Keratinocyte (primary cell): ENCODE measurements around the gene KCNQ2. TPM values are rescaled to one million over a fixed set of nuclear protein-coding genes. Genes with fewer than 3 reads are reported as not detected.

Experiments used
- DNase-seq: peaks from one replicate; pipeline ENCODE4 v3.0.0-alpha.2; 2011; ENCODE audit warnings: low read depth, missing footprints, low spot score
- FAIRE-seq: peaks from 2 replicates; lab custom pipeline; 2011; peaks lifted over from hg19 to GRCh38; lab: Jason Lieb, UNC
- H2AFZ ChIP-seq: 2 replicates; pipeline ENCODE4 v1.6.0; 2012; ENCODE audit warnings: low read length, control low read depth, inconsistent platforms; ENCODE audit not compliant: control insufficient read depth
- H3K27ac ChIP-seq: 2 replicates; pipeline ENCODE4 v1.5.1; 2011; ENCODE audit warnings: low read length; ENCODE audit not compliant: control insufficient read depth, insufficient read depth
- H3K27me3 ChIP-seq: 3 replicates; pipeline ENCODE4 v1.6.0; 2011; ENCODE audit warnings: low read length; ENCODE audit not compliant: control insufficient read depth, insufficient read depth; ENCODE audit errors: extremely low read depth
- H3K36me3 ChIP-seq, 2 experiments: 2 replicates in 1 of 2; 3 replicates in 1 of 2; pipeline ENCODE4 v1.5.1; 2011; ENCODE audit warnings: low read length in 2 of 2, mild to moderate bottlenecking in 1 of 2; ENCODE audit not compliant: control insufficient read depth in 2 of 2, insufficient read depth in 2 of 2; ENCODE audit errors: extremely low read depth in 1 of 2
- H3K4me1 ChIP-seq: 3 replicates; pipeline ENCODE4 v1.5.1; 2011; ENCODE audit warnings: low read length; ENCODE audit not compliant: control insufficient read depth, insufficient read depth; ENCODE audit errors: extremely low read depth
- H3K4me2 ChIP-seq: 3 replicates; pipeline ENCODE4 v1.6.0; 2011; ENCODE audit warnings: low read depth, low read length; ENCODE audit not compliant: control insufficient read depth, insufficient read depth; ENCODE audit errors: extremely low read depth
- H3K4me3 ChIP-seq, 3 experiments: fragments of 200-600 bp in 1 of 3; sonication (generic) in 1 of 3; 2 replicates in 2 of 3; 3 replicates in 1 of 3; pipeline ENCODE4 v1.5.1; 2011 to 2016; ENCODE audit warnings: low read length in 3 of 3, mild to moderate bottlenecking in 3 of 3, control low read depth in 2 of 3, inconsistent platforms in 1 of 3, low read depth in 1 of 3, mixed read lengths in 1 of 3, mixed run types in 1 of 3, moderate library complexity in 1 of 3; ENCODE audit not compliant: control insufficient read depth in 2 of 3, insufficient read depth in 2 of 3; ENCODE audit errors: extremely low read depth in 1 of 3
- H3K79me2 ChIP-seq: 2 replicates; pipeline ENCODE4 v1.6.0; 2012; ENCODE audit warnings: low read length; ENCODE audit not compliant: control insufficient read depth, insufficient read depth
- H3K9ac ChIP-seq: 3 replicates; pipeline ENCODE4 v1.6.0; 2011; ENCODE audit warnings: low read length; ENCODE audit not compliant: control insufficient read depth, insufficient read depth; ENCODE audit errors: extremely low read depth
- H3K9me1 ChIP-seq: 3 replicates; pipeline ENCODE4 v1.6.0; 2011; ENCODE audit warnings: low read length; ENCODE audit not compliant: control insufficient read depth, insufficient read depth; ENCODE audit errors: extremely low read depth
- H3K9me3 ChIP-seq: 2 replicates; pipeline ENCODE4 v1.5.1; 2012; ENCODE audit warnings: low read depth, low read length; ENCODE audit not compliant: control insufficient read depth
- H4K20me1 ChIP-seq: 3 replicates; pipeline ENCODE4 v1.6.0; 2011; ENCODE audit warnings: low read length; ENCODE audit not compliant: control insufficient read depth, insufficient read depth; ENCODE audit errors: extremely low read depth
- EZH2 ChIP-seq: IDR thresholded peaks from one replicate; pipeline ENCODE4 v1.6.1; 2012; ENCODE audit warnings: inconsistent platforms, mild to moderate bottlenecking, low read length, moderate library complexity
- dilution Hi-C: fragments of 300-500 bp; cut with MboI; formaldehyde crosslinking; loops from one replicate; pipeline ENCODE4 v1.7.0; 2020; ENCODE audit warnings: low sequenced_read_pairs; ENCODE audit not compliant: extremely low pct_ligation_motif_present
- polyA plus RNA-seq, 5 experiments: library from polyadenylated mRNA; depleted of rRNA in 3 of 5; stranded (reverse) in 3 of 5; stranded (forward) in 1 of 5; unstranded in 1 of 5; fragments of >200 nt; gene quantifications; 1 replicate in 1 of 5; 2 replicates in 3 of 5; 3 replicates in 1 of 5; pipeline versions ENCODE4 v1.2.1 to v1.2.3, GENCODE V29; 2011 to 2012; ENCODE audit warnings: missing spikeins in 2 of 5, low read depth in 1 of 5, low replicate concordance in 1 of 5
- TF ChIP-seq, protein P1 (sequence below), 3 experiments: IDR thresholded peaks in 1 of 3; conservative IDR thresholded peaks in 1 of 3; optimal IDR thresholded peaks in 1 of 3; 2 replicates in 2 of 3; 3 replicates in 1 of 3; pipeline versions ENCODE3 to v1.5.1; 2011; ENCODE audit warnings: low read length in 3 of 3, mild to moderate bottlenecking in 3 of 3, moderate library complexity in 2 of 3, control low read depth in 1 of 3, inconsistent platforms in 1 of 3; ENCODE audit not compliant: insufficient read depth in 2 of 3; ENCODE audit errors: extremely low read depth in 1 of 3

The KCNQ2 gene
- polyA plus RNA-seq, 1 donor (not counting 4 experiments of a cell fraction or from before 2014, with no cell fraction given), result not detected

DNA sequence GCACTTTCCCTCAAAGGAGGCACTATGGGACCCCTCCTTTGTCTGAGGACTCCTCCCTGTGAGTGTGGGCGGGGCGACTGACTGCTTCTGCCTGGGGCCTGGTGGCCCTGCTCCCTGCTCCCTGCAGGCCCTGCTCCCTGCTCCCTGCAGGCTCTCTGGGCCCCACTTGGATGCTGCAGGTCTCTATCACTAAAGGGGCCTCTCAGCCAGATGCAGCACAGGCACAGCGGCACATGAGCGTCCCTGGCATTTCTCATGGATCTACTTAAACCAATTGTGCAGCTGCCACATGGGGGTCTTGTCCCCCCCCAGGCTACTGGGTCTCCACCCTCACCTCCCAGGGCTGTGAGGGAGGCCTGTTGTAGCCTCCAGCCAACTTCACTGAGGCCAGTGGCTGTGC, 18.6 kb upstream of the KCNQ2 start:
- TF ChIP-seq EZH2, result no peak
- TF ChIP-seq, protein P1, sequence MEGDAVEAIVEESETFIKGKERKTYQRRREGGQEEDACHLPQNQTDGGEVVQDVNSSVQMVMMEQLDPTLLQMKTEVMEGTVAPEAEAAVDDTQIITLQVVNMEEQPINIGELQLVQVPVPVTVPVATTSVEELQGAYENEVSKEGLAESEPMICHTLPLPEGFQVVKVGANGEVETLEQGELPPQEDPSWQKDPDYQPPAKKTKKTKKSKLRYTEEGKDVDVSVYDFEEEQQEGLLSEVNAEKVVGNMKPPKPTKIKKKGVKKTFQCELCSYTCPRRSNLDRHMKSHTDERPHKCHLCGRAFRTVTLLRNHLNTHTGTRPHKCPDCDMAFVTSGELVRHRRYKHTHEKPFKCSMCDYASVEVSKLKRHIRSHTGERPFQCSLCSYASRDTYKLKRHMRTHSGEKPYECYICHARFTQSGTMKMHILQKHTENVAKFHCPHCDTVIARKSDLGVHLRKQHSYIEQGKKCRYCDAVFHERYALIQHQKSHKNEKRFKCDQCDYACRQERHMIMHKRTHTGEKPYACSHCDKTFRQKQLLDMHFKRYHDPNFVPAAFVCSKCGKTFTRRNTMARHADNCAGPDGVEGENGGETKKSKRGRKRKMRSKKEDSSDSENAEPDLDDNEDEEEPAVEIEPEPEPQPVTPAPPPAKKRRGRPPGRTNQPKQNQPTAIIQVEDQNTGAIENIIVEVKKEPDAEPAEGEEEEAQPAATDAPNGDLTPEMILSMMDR (optimal IDR thresholded peaks at IDR 0.05 in 1 of 3, IDR thresholded peaks at IDR 0.05 in 1 of 3, conservative IDR thresholded peaks at IDR 0.05 in 1 of 3; ENCODE audit: extremely low read depth in 1 of 3, insufficient read depth in 2 of 3, low read length in 3 of 3), result no peak
- FAIRE-seq (no peak), DNase-seq (no peak)
- no peaks in the 10 kb centered on the region for H3K4me1 ChIP-seq
- no peaks in the 10 kb centered on the region for H3K79me2 ChIP-seq
- no peak overlapping the region for H3K4me3 ChIP-seq
- H3K4me2 ChIP-seq, result no peak overlapping the region
- peaks cover 27% of the 10 kb centered on the region for H3K27me3 ChIP-seq
- no peaks in the 10 kb centered on the region for H3K9me1 ChIP-seq
- no peak overlapping the region for H2AFZ ChIP-seq
- no peak overlapping the region for H3K9ac ChIP-seq
- dilution Hi-C loops, result no loop called here
- no peaks in the 10 kb centered on the region for H4K20me1 ChIP-seq
- H3K36me3 ChIP-seq, result no peaks in the 10 kb centered on the region
- no peak overlapping the region for H3K27ac ChIP-seq
- H3K9me3 ChIP-seq, result no peaks in the 10 kb centered on the region

DNA sequence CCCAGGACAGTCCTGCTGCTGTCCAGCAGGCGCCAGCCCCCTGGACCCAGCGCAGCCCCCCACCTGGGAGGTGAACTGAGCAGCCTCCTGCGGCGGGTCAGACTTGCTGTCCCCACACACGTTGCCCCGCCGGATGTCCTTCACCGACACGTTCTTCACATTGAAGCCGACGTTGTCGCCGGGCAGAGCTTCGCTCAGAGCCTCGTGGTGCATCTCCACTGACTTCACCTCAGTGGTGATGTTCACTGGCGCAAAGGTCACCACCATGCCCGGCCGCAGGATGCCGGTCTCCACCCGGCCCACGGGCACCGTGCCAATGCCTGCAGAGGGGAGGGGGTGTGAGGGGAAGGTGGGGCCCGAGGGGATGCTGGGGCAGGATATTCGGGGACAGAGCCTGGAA, 18.0 kb upstream of the KCNQ2 start:
- no peaks in the 10 kb centered on the region for H3K9me1 ChIP-seq
- no peaks in the 10 kb centered on the region for H4K20me1 ChIP-seq
- no peak overlapping the region for H3K4me2 ChIP-seq
- no peaks in the 10 kb centered on the region for H3K9me3 ChIP-seq
- H3K9ac ChIP-seq, result no peak overlapping the region
- peaks cover 27% of the 10 kb centered on the region for H3K27me3 ChIP-seq
- dilution Hi-C loops, result no loop called here
- no peaks in the 10 kb centered on the region for H3K79me2 ChIP-seq
- DNase-seq (no peak), FAIRE-seq (no peak)
- no peak overlapping the region for H3K4me3 ChIP-seq
- no peak overlapping the region for H3K27ac ChIP-seq
- H2AFZ ChIP-seq, result no peak overlapping the region
- TF ChIP-seq, protein P1 (optimal IDR thresholded peaks at IDR 0.05 in 1 of 3, IDR thresholded peaks at IDR 0.05 in 1 of 3, conservative IDR thresholded peaks at IDR 0.05 in 1 of 3; ENCODE audit: extremely low read depth in 1 of 3, insufficient read depth in 2 of 3, low read length in 3 of 3), result no peak
- TF ChIP-seq EZH2, result no peak
- no peaks in the 10 kb centered on the region for H3K4me1 ChIP-seq
- no peaks in the 10 kb centered on the region for H3K36me3 ChIP-seq
